Smooth muscle cell (in vitro differentiated cells): ENCODE measurements around the gene MSANTD1. TPM values are rescaled to one million over a fixed set of nuclear protein-coding genes. Genes with fewer than 3 reads are reported as not detected.

ENCODE experiments used
- DNase-seq: peaks from one replicate; lab custom pipeline; 2025; ENCODE audit not compliant: unreplicated experiment; lab: John Stamatoyannopoulos, UW
- H2AFZ ChIP-seq: fragments of 200-600 bp; sonication (generic); 2 replicates; pipeline ENCODE4 v1.6.0; 2016; ENCODE audit warnings: antibody characterized with exemption, low read depth, mild to moderate bottlenecking
- H3F3A ChIP-seq: fragments of 200-600 bp; sonication (generic); 2 replicates; pipeline ENCODE4 v1.6.0; 2017; ENCODE audit warnings: antibody characterized with exemption, low read depth
- H3K27ac ChIP-seq: fragments of 200-600 bp; sonication (generic); 2 replicates; pipeline ENCODE4 v1.5.1; 2016; ENCODE audit warnings: low read depth, mild to moderate bottlenecking
- H3K27me3 ChIP-seq: fragments of 200-600 bp; sonication (generic); 2 replicates; pipeline ENCODE4 v1.6.1; 2016; ENCODE audit warnings: low read depth, mild to moderate bottlenecking
- H3K36me3 ChIP-seq: fragments of 200-600 bp; sonication (generic); 2 replicates; pipeline ENCODE4 v1.5.1; 2016; ENCODE audit warnings: low read depth
- H3K4me1 ChIP-seq: fragments of 200-600 bp; sonication (generic); 2 replicates; pipeline ENCODE4 v1.5.1; 2016; ENCODE audit warnings: low read depth
- H3K4me2 ChIP-seq: fragments of 200-600 bp; sonication (generic); 2 replicates; pipeline ENCODE4 v1.6.0; 2016; ENCODE audit warnings: mild to moderate bottlenecking
- H3K4me3 ChIP-seq: fragments of 200-600 bp; sonication (generic); 2 replicates; pipeline ENCODE4 v1.5.1; 2016; ENCODE audit warnings: mild to moderate bottlenecking
- H3K79me2 ChIP-seq: fragments of 200-600 bp; sonication (generic); 2 replicates; pipeline ENCODE4 v1.6.0; 2016; ENCODE audit warnings: low read depth, mild to moderate bottlenecking
- H3K9ac ChIP-seq: fragments of 200-600 bp; sonication (generic); 2 replicates; pipeline ENCODE4 v1.6.0; 2016; ENCODE audit warnings: low read depth
- H3K9me3 ChIP-seq: fragments of 200-600 bp; sonication (generic); replicated peaks from 2 replicates; pipeline ENCODE4 v1.5.1; 2016; ENCODE audit warnings: low read depth
- H4K20me1 ChIP-seq: fragments of 200-600 bp; sonication (generic); 2 replicates; pipeline ENCODE4 v1.6.0; 2016; ENCODE audit warnings: low read depth
- WGBS: methylation state at CpG from one replicate; pipeline ENCODE4 v1.1.7; 2016; ENCODE audit warnings: low lambda C conversion rate; 5-methylcytosine and 5-hydroxymethylcytosine counted together
- polyA plus RNA-seq: library from polyadenylated mRNA; unstranded; fragments of >200 nt; fragmentation: Nextera tagmentation; extraction: Ambion mirVana; gene quantifications from 2 replicates; pipeline ENCODE4 v1.2.1, GENCODE V29; 2016
- total RNA-seq: library from RNA; depleted of rRNA; stranded (reverse); fragments of >200 nt; gene quantifications from 2 replicates; pipeline ENCODE4 v1.2.3, GENCODE V29; 2014
- TF ChIP-seq, protein P1 (sequence below): fragments of 200-600 bp; sonication (generic); IDR thresholded peaks from 2 replicates; pipeline ENCODE4 v1.5.1; 2017; ENCODE audit warnings: borderline replicate concordance, mild to moderate bottlenecking, antibody characterized with exemption; ENCODE audit not compliant: insufficient read depth, poor library complexity, severe bottlenecking

The MSANTD1 gene
- total and polyA plus RNA-seq, 2 experiments from 2014 or later = 0.30 to 1.4 TPM

DNA sequence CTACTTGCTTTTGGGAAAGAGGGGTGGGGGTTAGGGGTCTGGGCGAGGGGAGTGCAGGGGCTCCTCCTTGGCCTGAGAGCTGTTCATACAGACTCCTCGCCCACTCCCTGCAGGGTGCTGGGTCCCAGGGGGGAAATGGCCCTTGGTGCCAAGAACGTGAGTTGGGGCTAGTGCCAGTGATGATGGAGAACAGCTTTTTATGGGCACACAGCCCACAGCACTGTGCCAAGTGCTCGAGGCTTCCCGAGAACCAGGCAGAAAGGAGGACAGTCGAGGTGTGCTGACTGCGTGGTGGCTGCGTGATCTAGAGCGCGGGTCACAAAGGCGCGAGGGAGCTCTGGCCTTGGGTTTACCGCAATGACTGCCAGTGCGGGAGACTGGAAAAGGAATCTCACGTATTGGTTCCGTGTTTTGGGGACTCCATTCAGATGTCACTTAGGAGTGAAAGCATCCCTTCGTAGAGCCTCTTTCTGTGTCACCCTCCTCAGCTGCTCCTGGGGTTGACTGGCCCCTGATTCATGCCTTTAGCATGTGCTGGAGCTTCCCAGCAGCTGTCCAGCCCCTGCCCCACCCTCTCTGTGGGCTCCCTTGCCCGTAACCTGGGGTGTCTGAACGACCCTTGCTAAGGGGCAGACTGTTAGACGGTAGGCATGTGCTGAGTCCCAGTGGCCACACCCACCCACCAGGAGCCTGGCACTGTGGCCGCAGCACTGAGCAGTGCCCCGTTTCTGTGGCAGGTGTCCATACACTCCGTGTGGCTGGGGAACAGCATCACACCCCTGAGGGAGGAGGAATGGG is 20.9 kb upstream of the MSANTD1 start:
- H3K27ac ChIP-seq = no peak overlapping the region
- no peaks in the 10 kb centered on the region for H3K27me3 ChIP-seq
- DNase-seq = no peak
- no peaks in the 10 kb centered on the region for H3K4me1 ChIP-seq
- no peaks in the 10 kb centered on the region for H3K79me2 ChIP-seq
- H3F3A ChIP-seq = no peaks in the 10 kb centered on the region
- H3K4me2 ChIP-seq = no peak overlapping the region
- no peaks in the 10 kb centered on the region for H3K9me3 ChIP-seq
- WGBS = 95% methylated on average over 23 of the region's 23 CpGs
- H2AFZ ChIP-seq = no peak overlapping the region
- no peak overlapping the region for H3K9ac ChIP-seq
- H4K20me1 ChIP-seq = no peaks in the 10 kb centered on the region
- no peak overlapping the region for H3K4me3 ChIP-seq
- TF ChIP-seq, protein P1, sequence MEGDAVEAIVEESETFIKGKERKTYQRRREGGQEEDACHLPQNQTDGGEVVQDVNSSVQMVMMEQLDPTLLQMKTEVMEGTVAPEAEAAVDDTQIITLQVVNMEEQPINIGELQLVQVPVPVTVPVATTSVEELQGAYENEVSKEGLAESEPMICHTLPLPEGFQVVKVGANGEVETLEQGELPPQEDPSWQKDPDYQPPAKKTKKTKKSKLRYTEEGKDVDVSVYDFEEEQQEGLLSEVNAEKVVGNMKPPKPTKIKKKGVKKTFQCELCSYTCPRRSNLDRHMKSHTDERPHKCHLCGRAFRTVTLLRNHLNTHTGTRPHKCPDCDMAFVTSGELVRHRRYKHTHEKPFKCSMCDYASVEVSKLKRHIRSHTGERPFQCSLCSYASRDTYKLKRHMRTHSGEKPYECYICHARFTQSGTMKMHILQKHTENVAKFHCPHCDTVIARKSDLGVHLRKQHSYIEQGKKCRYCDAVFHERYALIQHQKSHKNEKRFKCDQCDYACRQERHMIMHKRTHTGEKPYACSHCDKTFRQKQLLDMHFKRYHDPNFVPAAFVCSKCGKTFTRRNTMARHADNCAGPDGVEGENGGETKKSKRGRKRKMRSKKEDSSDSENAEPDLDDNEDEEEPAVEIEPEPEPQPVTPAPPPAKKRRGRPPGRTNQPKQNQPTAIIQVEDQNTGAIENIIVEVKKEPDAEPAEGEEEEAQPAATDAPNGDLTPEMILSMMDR = no peak
- no peaks in the 10 kb centered on the region for H3K36me3 ChIP-seq

DNA sequence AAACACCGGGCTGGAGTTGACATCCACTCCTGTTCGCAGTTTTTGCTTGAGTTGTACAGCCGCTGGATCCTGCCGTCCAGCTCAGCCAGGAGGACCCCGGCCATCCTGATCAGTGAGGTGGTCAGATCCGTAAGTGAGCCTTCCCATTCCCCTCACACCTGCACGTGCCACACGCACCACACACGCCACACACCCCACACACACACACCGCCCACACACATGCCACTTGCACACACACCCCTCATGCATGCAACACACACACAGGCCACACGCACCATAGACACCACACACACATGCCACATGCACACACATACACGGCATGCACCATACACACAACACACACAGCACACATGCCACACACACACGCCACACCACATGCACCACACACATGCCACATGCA is 20.1 kb upstream of the MSANTD1 start:
- no peak overlapping the region for H3K9ac ChIP-seq
- no peak overlapping the region for H2AFZ ChIP-seq
- no peaks in the 10 kb centered on the region for H3F3A ChIP-seq
- H3K36me3 ChIP-seq = no peaks in the 10 kb centered on the region
- H3K4me1 ChIP-seq = no peaks in the 10 kb centered on the region
- no peak overlapping the region for H3K4me3 ChIP-seq
- no peaks in the 10 kb centered on the region for H4K20me1 ChIP-seq
- H3K27ac ChIP-seq = no peak overlapping the region
- H3K27me3 ChIP-seq = no peaks in the 10 kb centered on the region
- 99% methylated on average over 12 of the region's 13 CpGs for WGBS
- no peaks in the 10 kb centered on the region for H3K9me3 ChIP-seq
- H3K79me2 ChIP-seq = no peaks in the 10 kb centered on the region
- no peak overlapping the region for H3K4me2 ChIP-seq
- TF ChIP-seq, protein P1 = no peak
- DNase-seq = no peak

DNA sequence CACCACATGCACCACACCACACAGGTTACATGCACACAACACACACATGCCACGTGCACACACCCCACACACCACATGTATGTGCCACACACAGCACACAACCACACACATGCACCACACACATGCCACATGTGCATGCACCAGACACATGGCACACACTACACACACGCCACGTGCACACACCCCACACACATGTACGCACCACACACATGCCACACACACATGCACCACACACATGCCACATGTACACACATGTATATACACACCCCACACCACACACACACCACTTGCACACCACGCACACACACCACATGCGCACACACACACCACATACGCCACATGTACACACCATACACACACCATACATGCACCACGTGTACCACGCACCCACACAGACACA is 19.6 kb upstream of the MSANTD1 start:
- no peaks in the 10 kb centered on the region for H3K27me3 ChIP-seq
- no peak overlapping the region for H3K4me2 ChIP-seq
- no peak overlapping the region for H3K9ac ChIP-seq
- no peaks in the 10 kb centered on the region for H3F3A ChIP-seq
- H3K9me3 ChIP-seq = no peaks in the 10 kb centered on the region
- H2AFZ ChIP-seq = no peak overlapping the region
- H4K20me1 ChIP-seq = no peaks in the 10 kb centered on the region
- H3K4me3 ChIP-seq = no peak overlapping the region
- 97% methylated on average over 9 of the region's 9 CpGs for WGBS
- no peaks in the 10 kb centered on the region for H3K36me3 ChIP-seq
- DNase-seq = no peak
- H3K27ac ChIP-seq = no peak overlapping the region
- TF ChIP-seq, protein P1 = no peak
- no peaks in the 10 kb centered on the region for H3K4me1 ChIP-seq
- H3K79me2 ChIP-seq = no peaks in the 10 kb centered on the region

DNA sequence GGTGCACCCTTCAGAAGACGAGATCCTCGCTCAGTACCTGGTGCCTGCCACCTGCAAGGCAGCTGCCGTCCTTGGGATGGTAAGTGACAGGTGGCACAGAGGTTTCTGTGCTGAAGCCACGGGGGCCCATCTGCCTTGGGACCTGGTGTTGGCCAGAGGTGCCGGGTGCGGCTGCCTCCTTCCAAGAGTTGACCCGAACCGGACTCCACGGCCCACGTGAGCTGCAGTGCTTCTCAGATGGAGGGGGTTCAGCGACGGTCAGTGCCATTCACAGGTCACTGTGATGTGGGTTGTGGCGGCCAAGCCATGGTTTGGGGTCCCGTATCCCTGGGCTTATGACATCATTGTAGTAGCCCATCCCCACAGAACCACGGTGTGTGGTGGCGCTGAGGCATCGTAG is 19.0 kb upstream of the MSANTD1 start:
- Histone ChIP-seq H3K4me1 (no peaks in the 10 kb centered on the region), H3K9ac (no peak overlapping the region), H3K36me3 (no peaks in the 10 kb centered on the region), H3K27me3 (no peaks in the 10 kb centered on the region), H2AFZ (no peak overlapping the region), H4K20me1 (no peaks in the 10 kb centered on the region), H3K9me3 (no peaks in the 10 kb centered on the region), H3K4me3 (no peak overlapping the region), H3F3A (no peaks in the 10 kb centered on the region), H3K27ac (no peak overlapping the region), H3K4me2 (no peak overlapping the region), H3K79me2 (no peaks in the 10 kb centered on the region)
- 99% methylated on average over 17 of the region's 17 CpGs for WGBS
- TF ChIP-seq, protein P1 = no peak
- no peak for DNase-seq
